ENCODE data around the gene TRIM7. TPM values are rescaled to one million over a fixed set of nuclear protein-coding genes. Genes with fewer than 3 reads are reported as not detected.

TRIM7 gene
- total RNA-seq, 1 donor from 2014 or later: not detected

DNA sequence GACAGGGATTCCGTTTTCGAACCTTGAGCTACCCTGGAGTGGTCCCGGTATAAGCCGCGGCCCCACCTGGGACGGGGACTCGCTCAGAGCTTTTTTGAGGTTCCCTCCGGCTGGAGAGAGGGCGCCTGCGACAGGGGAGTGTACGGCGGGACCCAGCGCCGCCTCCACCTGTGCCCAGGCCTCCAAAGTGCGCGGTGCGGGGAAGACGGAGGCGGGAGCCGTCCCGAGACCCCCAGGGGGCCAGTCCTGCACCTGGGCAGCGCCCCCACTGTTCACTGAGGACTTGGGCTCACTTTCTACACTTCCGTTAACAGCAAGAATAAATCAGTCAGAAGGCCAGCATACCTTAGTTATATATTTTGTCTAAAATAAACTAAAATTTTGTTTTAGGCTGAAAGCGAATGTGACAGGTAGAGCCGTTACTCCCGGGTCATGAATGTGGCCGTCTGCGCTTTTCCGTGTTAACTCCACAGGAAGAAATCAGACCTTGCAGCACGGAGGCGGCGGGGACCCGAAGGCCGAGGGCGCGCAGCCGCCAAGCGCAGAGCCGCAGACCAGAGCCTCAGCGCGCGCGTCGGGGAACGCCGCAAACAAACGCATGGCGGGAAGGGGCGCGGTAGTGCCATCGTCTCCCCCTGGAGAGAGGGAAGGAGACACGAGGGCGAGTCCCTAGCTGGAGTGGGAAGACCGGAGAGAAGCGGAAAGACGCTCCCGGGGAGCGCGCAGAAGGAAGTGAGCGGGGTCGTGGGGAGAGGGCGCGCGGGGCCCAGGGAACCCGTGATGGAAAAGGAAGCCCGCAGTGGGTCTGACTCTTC lies 14.1 kb downstream of the TRIM7 start:
- Mint-ChIP-seq H3K4me1 (peaks cover 42% of the 10 kb centered on the region), H3K36me3 (ENCODE audit: low read depth) (peaks cover 15% of the 10 kb centered on the region), H3K4me3 (peak overlapping the region; percentile 99), H3K27me3 (ENCODE audit: low read depth) (peaks cover 62% of the 10 kb centered on the region), H3K9me3 (peaks cover 3% of the 10 kb centered on the region), H3K27ac (ENCODE audit: unreplicated experiment) (no peak overlapping the region)
- peak; percentile 46 for DNase-seq (ENCODE audit: low read depth, low spot score)
- TF ChIP-seq, protein P1, sequence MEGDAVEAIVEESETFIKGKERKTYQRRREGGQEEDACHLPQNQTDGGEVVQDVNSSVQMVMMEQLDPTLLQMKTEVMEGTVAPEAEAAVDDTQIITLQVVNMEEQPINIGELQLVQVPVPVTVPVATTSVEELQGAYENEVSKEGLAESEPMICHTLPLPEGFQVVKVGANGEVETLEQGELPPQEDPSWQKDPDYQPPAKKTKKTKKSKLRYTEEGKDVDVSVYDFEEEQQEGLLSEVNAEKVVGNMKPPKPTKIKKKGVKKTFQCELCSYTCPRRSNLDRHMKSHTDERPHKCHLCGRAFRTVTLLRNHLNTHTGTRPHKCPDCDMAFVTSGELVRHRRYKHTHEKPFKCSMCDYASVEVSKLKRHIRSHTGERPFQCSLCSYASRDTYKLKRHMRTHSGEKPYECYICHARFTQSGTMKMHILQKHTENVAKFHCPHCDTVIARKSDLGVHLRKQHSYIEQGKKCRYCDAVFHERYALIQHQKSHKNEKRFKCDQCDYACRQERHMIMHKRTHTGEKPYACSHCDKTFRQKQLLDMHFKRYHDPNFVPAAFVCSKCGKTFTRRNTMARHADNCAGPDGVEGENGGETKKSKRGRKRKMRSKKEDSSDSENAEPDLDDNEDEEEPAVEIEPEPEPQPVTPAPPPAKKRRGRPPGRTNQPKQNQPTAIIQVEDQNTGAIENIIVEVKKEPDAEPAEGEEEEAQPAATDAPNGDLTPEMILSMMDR (conservative IDR thresholded peaks at IDR 0.05): peak; percentile 41

DNA sequence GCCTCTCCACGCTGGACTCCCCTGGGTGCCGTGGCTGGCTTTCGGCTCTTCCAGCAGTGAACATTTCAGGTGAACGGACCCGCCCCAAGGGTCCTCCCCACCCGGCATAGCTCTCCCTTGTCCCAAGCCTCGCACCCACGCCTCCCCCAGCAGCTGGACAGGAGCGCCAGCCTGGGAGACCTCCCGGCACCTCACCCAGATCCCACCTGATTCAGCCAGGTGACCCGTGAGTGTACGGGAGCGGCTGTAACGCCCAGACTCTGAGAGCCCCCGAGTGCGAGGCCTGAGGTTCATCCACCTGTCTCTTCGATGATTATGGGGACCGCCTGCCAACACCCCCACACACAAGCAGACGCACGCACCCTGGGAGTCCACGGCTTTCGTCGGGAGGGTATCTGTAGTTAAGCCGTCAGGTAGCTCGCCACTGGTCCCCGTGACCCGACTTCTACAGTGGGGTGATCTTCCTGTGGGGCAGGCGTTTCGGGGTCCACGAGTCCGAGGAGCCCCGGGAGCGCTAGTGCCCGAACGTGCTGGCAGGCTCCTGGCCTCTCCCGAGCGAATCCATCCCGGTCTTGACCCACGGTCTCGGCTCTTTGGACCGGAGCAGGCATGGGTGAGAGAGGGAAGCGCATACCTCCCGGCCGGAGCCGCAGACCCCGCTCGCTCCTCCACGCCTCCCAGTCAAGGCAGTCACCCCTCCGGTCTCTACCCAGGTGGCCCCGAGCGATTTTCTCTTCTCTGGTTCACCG lies 14.9 kb downstream of the TRIM7 start:
- H3K27ac Mint-ChIP-seq (ENCODE audit: unreplicated experiment): no peak overlapping the region
- peaks cover 15% of the 10 kb centered on the region for H3K36me3 Mint-ChIP-seq (ENCODE audit: low read depth)
- TF ChIP-seq, protein P1 (conservative IDR thresholded peaks at IDR 0.05): no peak
- H3K27me3 Mint-ChIP-seq (ENCODE audit: low read depth): peaks cover 63% of the 10 kb centered on the region
- H3K4me1 Mint-ChIP-seq: peaks cover 42% of the 10 kb centered on the region
- H3K9me3 Mint-ChIP-seq: peaks cover 3% of the 10 kb centered on the region
- peak overlapping the region; percentile 99 for H3K4me3 Mint-ChIP-seq
- peak; percentile 9 for DNase-seq (ENCODE audit: low read depth, low spot score)

DNA sequence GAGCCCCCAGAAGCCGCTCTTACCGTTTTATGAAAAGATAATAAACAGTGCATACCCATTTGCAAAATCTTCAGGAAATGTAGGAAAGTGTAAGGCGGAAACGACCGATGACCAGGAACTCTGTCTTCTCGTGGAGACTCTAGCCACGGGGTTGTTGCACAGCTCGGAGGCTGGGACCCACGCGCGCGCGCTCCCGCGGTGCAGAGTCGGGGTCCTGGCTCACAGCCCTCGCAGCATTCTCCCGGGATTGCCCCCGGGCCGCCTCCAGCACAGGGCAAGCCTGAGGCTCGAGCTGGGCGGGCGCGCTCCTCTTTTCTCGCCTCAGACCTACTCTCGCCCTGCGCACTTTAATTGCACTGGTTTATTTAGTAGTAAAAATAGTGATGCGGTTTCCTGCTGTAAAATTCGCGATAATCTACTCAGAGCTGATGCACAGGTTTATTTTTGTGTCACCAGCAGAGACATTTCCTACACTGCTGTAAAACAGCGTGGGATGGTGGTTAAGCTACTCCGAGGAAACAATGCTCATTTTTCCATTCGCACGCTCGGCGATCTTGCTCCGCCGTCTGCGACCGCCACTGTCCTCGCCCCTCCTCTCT lies 15.5 kb downstream of the TRIM7 start:
- H3K4me1 Mint-ChIP-seq: peaks cover 46% of the 10 kb centered on the region
- H3K36me3 Mint-ChIP-seq (ENCODE audit: low read depth): peaks cover 15% of the 10 kb centered on the region
- peak overlapping the region; percentile 99 for H3K4me3 Mint-ChIP-seq
- DNase-seq (ENCODE audit: low read depth, low spot score): peak; percentile 40
- peaks cover 63% of the 10 kb centered on the region for H3K27me3 Mint-ChIP-seq (ENCODE audit: low read depth)
- TF ChIP-seq, protein P1 (conservative IDR thresholded peaks at IDR 0.05): no peak
- H3K9me3 Mint-ChIP-seq: peaks cover 3% of the 10 kb centered on the region
- peak overlapping the region; percentile 94 for H3K27ac Mint-ChIP-seq (ENCODE audit: unreplicated experiment)

DNA sequence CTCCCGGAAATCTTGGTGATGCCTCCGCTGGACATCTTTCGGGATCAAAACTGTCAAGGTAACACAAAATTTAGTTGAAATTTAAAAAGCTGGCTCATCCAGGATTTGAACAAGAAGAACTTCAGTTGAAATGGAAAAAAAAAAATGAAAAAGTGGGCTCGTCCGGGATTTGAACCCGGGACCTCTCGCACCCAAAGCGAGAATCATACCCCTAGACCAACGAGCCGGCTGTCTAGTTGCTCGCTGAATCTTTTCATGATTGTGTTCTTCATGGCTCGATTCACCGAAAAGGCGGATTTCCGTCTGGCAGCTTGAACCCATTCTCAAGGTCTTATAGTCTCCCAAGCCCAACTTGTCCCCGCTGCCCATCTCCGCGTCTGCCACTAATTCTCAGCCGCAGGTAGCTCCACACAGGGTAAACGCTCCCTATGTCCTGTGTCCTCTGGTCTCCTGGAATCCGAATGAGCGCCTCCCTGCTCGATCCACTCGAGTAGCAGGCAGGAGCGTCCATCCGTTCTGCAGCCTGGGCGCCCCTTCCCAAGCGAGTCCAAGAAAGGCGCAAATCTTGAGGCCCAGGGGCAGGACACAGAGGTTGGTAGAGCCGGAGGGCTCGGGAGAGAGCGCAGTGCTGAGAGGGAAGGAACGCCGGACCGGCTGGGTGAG lies 16.2 kb downstream of the TRIM7 start:
- peaks cover 67% of the 10 kb centered on the region for H3K27me3 Mint-ChIP-seq (ENCODE audit: low read depth)

More for the DNA sequence above, 16.2 kb downstream of the TRIM7 start:
- DNase-seq (ENCODE audit: low read depth, low spot score): peak; percentile 87
- TF ChIP-seq, protein P1 (conservative IDR thresholded peaks at IDR 0.05): no peak
- Mint-ChIP-seq H3K27ac (ENCODE audit: unreplicated experiment) (peak overlapping the region; percentile 94), H3K9me3 (peaks cover 5% of the 10 kb centered on the region), H3K4me3 (peak overlapping the region; percentile 99), H3K4me1 (peaks cover 50% of the 10 kb centered on the region), H3K36me3 (ENCODE audit: low read depth) (peaks cover 18% of the 10 kb centered on the region)
